H9 (cell line): ENCODE results near the gene PRSS50. TPM values are rescaled to one million over a fixed set of nuclear protein-coding genes. Genes with fewer than 3 reads are reported as not detected.
A peak's percentile ranks its signal among the peaks of the same experiment; 100 is the strongest.
"Not testable (repeated sequence)": the region's sequence is repeated elsewhere in the genome, so short reads cannot be mapped to it uniquely, and the experiment has no call there.

Source experiments
- DNase-seq: peaks from one replicate; pipeline ENCODE4 v3.0.0-alpha.2; 2017
- H2AFZ ChIP-seq: one replicate; pipeline ENCODE4 v1.6.1; 2013; ENCODE audit warnings: mild to moderate bottlenecking, low read length, control low read depth, moderate library complexity
- H2AK5ac ChIP-seq: 2 replicates; pipeline ENCODE4 v1.6.1; 2013; ENCODE audit warnings: low read length, control low read depth, mixed read lengths; ENCODE audit not compliant: insufficient read length
- H2BK120ac ChIP-seq: one replicate; pipeline ENCODE4 v1.6.1; 2013; ENCODE audit warnings: low read depth, mild to moderate bottlenecking, low read length, control low read depth, inconsistent platforms; ENCODE audit not compliant: poor library complexity, severe bottlenecking
- H2BK12ac ChIP-seq: 2 replicates; pipeline ENCODE4 v1.6.1; 2013; ENCODE audit warnings: low read length, control low read depth, mixed read lengths, low read depth; ENCODE audit not compliant: insufficient read length
- H2BK15ac ChIP-seq: 2 replicates; pipeline ENCODE4 v1.6.1; 2013; ENCODE audit warnings: low read depth, low read length, control low read depth
- H2BK20ac ChIP-seq: one replicate; pipeline ENCODE4 v1.6.1; 2013; ENCODE audit warnings: low read depth, mild to moderate bottlenecking, low read length, control low read depth, inconsistent platforms; ENCODE audit not compliant: poor library complexity, severe bottlenecking
- H2BK5ac ChIP-seq: 2 replicates; pipeline ENCODE4 v1.6.1; 2013; ENCODE audit warnings: low read length, control low read depth, mixed read lengths; ENCODE audit not compliant: insufficient read length
- H3K14ac ChIP-seq: 2 replicates; pipeline ENCODE4 v1.6.1; 2013; ENCODE audit warnings: low read length, control low read depth; ENCODE audit not compliant: insufficient read depth
- H3K18ac ChIP-seq: 2 replicates; pipeline ENCODE4 v1.6.1; 2013; ENCODE audit warnings: low read depth, mild to moderate bottlenecking, mixed read lengths, low read length, control low read depth; ENCODE audit not compliant: insufficient read length
- H3K23ac ChIP-seq: 2 replicates; pipeline ENCODE4 v1.6.1; 2013; ENCODE audit warnings: low read length, control low read depth, mixed read lengths, low read depth; ENCODE audit not compliant: insufficient read length
- H3K23me2 ChIP-seq: 2 replicates; pipeline ENCODE4 v1.6.1; 2013; ENCODE audit warnings: low read depth, mild to moderate bottlenecking, mixed read lengths, low read length, control low read depth; ENCODE audit not compliant: insufficient read length, poor library complexity, severe bottlenecking
- H3K27ac ChIP-seq: 2 replicates; pipeline ENCODE4 v1.5.1; 2013; ENCODE audit warnings: low read length, control low read depth, mixed read lengths, low read depth; ENCODE audit not compliant: insufficient read length
- H3K27me3 ChIP-seq: 2 replicates; pipeline ENCODE4 v1.6.1; 2013; ENCODE audit warnings: low read length, control low read depth, inconsistent platforms; ENCODE audit not compliant: insufficient read depth
- H3K4ac ChIP-seq: 2 replicates; pipeline ENCODE4 v1.6.1; 2013; ENCODE audit warnings: low read depth, mild to moderate bottlenecking, control low read depth, inconsistent platforms, low read length, moderate library complexity
- H3K4me1 ChIP-seq: 2 replicates; pipeline ENCODE4 v1.6.1; 2013; ENCODE audit warnings: low read length, control low read depth, inconsistent platforms; ENCODE audit not compliant: insufficient read depth
- H3K4me2 ChIP-seq: 2 replicates; pipeline ENCODE4 v1.6.1; 2013; ENCODE audit warnings: low read length, control low read depth, mixed read lengths; ENCODE audit not compliant: insufficient read length, insufficient read depth
- H3K56ac ChIP-seq: 2 replicates; pipeline ENCODE4 v1.6.1; 2013; ENCODE audit warnings: low read depth, mild to moderate bottlenecking, mixed read lengths, low read length, control low read depth; ENCODE audit not compliant: insufficient read length
- H3K79me1 ChIP-seq: 2 replicates; pipeline ENCODE4 v1.6.1; 2013; ENCODE audit warnings: low read depth, mild to moderate bottlenecking, moderate library complexity, low read length, control low read depth, inconsistent platforms; ENCODE audit not compliant: insufficient read depth, poor library complexity, severe bottlenecking
- H3K79me2 ChIP-seq: 2 replicates; pipeline ENCODE4 v1.6.1; 2013; ENCODE audit warnings: low read length, control low read depth, inconsistent platforms; ENCODE audit not compliant: insufficient read depth
- H3K9ac ChIP-seq: 2 replicates; pipeline ENCODE4 v1.6.1; 2013; ENCODE audit warnings: low read length, control low read depth, mixed read lengths; ENCODE audit not compliant: insufficient read length; ENCODE audit errors: extremely low read depth
- H3K9me3 ChIP-seq: one replicate; pipeline ENCODE4 v1.6.1; 2013; ENCODE audit warnings: low read depth, low read length, inconsistent platforms; ENCODE audit not compliant: control insufficient read depth
- H3T11ph ChIP-seq: one replicate; pipeline ENCODE4 v1.6.1; 2013; ENCODE audit warnings: mild to moderate bottlenecking, low read length, control low read depth, inconsistent platforms
- H4K20me1 ChIP-seq: one replicate; pipeline ENCODE4 v1.6.1; 2013; ENCODE audit not compliant: control insufficient read depth, insufficient read length, insufficient read depth
- H4K5ac ChIP-seq: 2 replicates; pipeline ENCODE4 v1.6.1; 2013; ENCODE audit warnings: low read depth, mild to moderate bottlenecking, mixed read lengths, low read length, control low read depth; ENCODE audit not compliant: insufficient read length
- H4K8ac ChIP-seq: replicated peaks from 2 replicates; pipeline ENCODE4 v1.6.1; 2013; ENCODE audit warnings: low read length, control low read depth, mixed read lengths, low read depth; ENCODE audit not compliant: insufficient read length
- H4K91ac ChIP-seq: 2 replicates; pipeline ENCODE4 v1.6.1; 2013; ENCODE audit warnings: low read depth, mild to moderate bottlenecking, moderate library complexity, mixed read lengths, low read length, control low read depth; ENCODE audit not compliant: insufficient read length
- H3K27ac Mint-ChIP-seq, 3 experiments: 2 replicates in 2 of 3; 3 replicates in 1 of 3; pipeline ENCODE4 v1.8.0; 2020 to 2021; ENCODE audit warnings: mixed read lengths in 3 of 3, mild to moderate bottlenecking in 1 of 3, moderate library complexity in 1 of 3
- H3K27me3 Mint-ChIP-seq: 2 replicates; pipeline ENCODE4 v1.8.0; 2021; ENCODE audit warnings: low read depth, mild to moderate bottlenecking, moderate library complexity, mixed read lengths
- H3K36me3 Mint-ChIP-seq, 3 experiments: 2 replicates in 2 of 3; 3 replicates in 1 of 3; pipeline ENCODE4 v1.8.0; 2020 to 2021; ENCODE audit warnings: low read depth in 3 of 3, mixed read lengths in 3 of 3; ENCODE audit not compliant: insufficient read depth in 1 of 3
- H3K4me1 Mint-ChIP-seq, 2 experiments: 2 replicates each; pipeline ENCODE4 v1.8.0; 2020; ENCODE audit warnings: mixed read lengths in 2 of 2
- H3K4me3 Mint-ChIP-seq, 2 experiments: 2 replicates in 1 of 2; 3 replicates in 1 of 2; pipeline ENCODE4 v1.8.0; 2020 to 2021; ENCODE audit warnings: mild to moderate bottlenecking in 2 of 2, mixed read lengths in 2 of 2, moderate library complexity in 1 of 2
- H3K9me3 Mint-ChIP-seq, 2 experiments: 2 replicates in 1 of 2; 3 replicates in 1 of 2; pipeline ENCODE4 v1.8.0; 2020; ENCODE audit warnings: mild to moderate bottlenecking in 2 of 2, mixed read lengths in 2 of 2, moderate library complexity in 1 of 2
- WGBS: extraction: QIAGEN DNeasy Blood & Tissue Kit; methylation state at CpG from one replicate; pipeline ENCODE4 v1.1.7; 2013; ENCODE audit warnings: missing lambda C conversion rate, low lambda C conversion rate, mixed read lengths; ENCODE audit not compliant: insufficient read length; ENCODE audit errors: extremely low coverage; 5-methylcytosine and 5-hydroxymethylcytosine counted together
- total RNA-seq: library from RNA; stranded (reverse); gene quantifications from 2 replicates; pipeline ENCODE4 v1.2.1, GENCODE V29; 2021
- TF ChIP-seq, protein P1 (sequence below): fragments of 200-600 bp; sonication (generic); conservative IDR thresholded peaks from 3 replicates; pipeline ENCODE4 v1.8.0; 2021; ENCODE audit warnings: antibody characterized with exemption, mild to moderate bottlenecking

The PRSS50 gene
- total RNA-seq, 1 experiment from 2014 or later, result 0.24 TPM

DNA sequence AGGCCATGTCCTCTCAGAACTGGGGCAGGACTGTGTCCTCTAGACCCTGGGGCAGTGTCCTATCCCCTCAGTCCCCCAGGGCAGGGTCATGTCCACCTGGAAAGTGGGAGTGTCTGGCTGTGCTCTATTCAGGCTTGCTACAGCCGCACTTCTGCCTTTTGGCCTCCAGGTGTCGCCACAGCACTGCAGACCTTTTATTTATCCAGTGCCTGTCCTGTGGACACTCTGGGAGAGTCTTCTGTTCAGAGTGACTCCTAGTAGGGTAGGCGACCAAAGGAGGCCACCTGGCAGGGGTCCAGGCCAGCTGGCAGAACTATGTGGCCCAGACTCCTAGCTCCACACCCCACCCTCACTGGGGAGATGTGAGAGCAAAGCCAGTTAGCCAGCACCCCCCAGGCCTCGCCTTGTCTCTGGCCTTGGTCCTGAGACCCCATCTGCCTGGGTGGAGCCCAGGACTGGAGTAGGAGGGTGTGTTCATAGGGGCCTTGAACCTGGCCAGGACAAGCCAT lies 12.6 kb downstream of the PRSS50 start:
- WGBS, result no CpG with 5 or more reads among the region's 4 CpGs

DNA sequence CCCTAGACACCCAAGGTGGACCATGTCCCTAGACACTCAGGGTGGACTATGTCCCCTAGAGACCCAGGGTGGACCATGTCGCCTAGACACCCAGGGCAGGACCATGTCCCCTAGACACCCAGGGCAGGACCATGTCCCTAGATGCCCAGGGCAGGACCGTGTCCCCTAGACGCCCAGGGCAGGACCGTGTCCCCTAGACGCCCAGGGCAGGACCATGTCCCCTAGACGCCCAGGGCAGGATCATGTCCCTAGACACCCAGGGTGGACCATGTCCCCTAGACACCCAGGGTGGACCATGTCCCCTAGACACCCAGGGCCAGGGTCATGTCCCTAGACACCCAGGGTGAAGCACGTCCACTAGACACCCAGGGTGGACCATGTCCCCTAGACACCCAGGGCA lies 13.3 kb downstream of the PRSS50 start:
- H3K79me1 ChIP-seq, DNase-seq, H2BK20ac ChIP-seq, H3K9me3 ChIP-seq, H2BK15ac ChIP-seq, H2AK5ac ChIP-seq, H3K18ac ChIP-seq, H3K56ac ChIP-seq, H3K23ac ChIP-seq, H2BK120ac ChIP-seq, H3K14ac ChIP-seq, H3K4me1 ChIP-seq, H3K27ac ChIP-seq, H4K5ac ChIP-seq, H3K4me2 ChIP-seq, H3K9ac ChIP-seq, H3T11ph ChIP-seq, H3K36me3 Mint-ChIP-seq, H3K27me3 ChIP-seq, H3K23me2 ChIP-seq, H3K9me3 Mint-ChIP-seq, H4K8ac ChIP-seq, H3K4me3 Mint-ChIP-seq, H2BK5ac ChIP-seq, H4K20me1 ChIP-seq, H2AFZ ChIP-seq, H3K27ac Mint-ChIP-seq, H3K4ac ChIP-seq, H3K79me2 ChIP-seq, H4K91ac ChIP-seq, H2BK12ac ChIP-seq: not testable (repeated sequence)
- peaks cover 20% of the 10 kb centered on the region in 2 experiments for H3K4me1 Mint-ChIP-seq
- no CpG with 5 or more reads among the region's 7 CpGs for WGBS
- peaks cover 37% of the 10 kb centered on the region for H3K27me3 Mint-ChIP-seq

More for the DNA sequence above, 12.6 kb downstream of the PRSS50 start:
- Histone ChIP-seq H3K56ac (no peak overlapping the region), H3T11ph (no peak overlapping the region), H2BK120ac (no peak overlapping the region), H4K5ac (no peak overlapping the region), H3K23ac (no peak overlapping the region), H3K4me2 (no peak overlapping the region), H3K4ac (no peak overlapping the region), H4K20me1 (no peaks in the 10 kb centered on the region), H3K79me1 (no peaks in the 10 kb centered on the region), H3K9ac (no peak overlapping the region), H3K23me2 (peaks cover 5% of the 10 kb centered on the region), H2BK12ac (no peak overlapping the region), H3K4me1 (no peaks in the 10 kb centered on the region), H4K91ac (no peak overlapping the region), H2AFZ (no peak overlapping the region), H2AK5ac (no peak overlapping the region), H3K27me3 (peaks cover 6% of the 10 kb centered on the region; the same call in 1 of the 2 replicates), H3K27ac (no peak overlapping the region), H3K18ac (no peak overlapping the region), H2BK20ac (no peak overlapping the region), H4K8ac (no peak overlapping the region), H3K14ac (no peak overlapping the region), H2BK5ac (no peak overlapping the region), H3K79me2 (no peaks in the 10 kb centered on the region), H2BK15ac (no peak overlapping the region), H3K9me3 (no peaks in the 10 kb centered on the region)
- H3K27me3 Mint-ChIP-seq, result peaks cover 33% of the 10 kb centered on the region
- TF ChIP-seq, protein P1, sequence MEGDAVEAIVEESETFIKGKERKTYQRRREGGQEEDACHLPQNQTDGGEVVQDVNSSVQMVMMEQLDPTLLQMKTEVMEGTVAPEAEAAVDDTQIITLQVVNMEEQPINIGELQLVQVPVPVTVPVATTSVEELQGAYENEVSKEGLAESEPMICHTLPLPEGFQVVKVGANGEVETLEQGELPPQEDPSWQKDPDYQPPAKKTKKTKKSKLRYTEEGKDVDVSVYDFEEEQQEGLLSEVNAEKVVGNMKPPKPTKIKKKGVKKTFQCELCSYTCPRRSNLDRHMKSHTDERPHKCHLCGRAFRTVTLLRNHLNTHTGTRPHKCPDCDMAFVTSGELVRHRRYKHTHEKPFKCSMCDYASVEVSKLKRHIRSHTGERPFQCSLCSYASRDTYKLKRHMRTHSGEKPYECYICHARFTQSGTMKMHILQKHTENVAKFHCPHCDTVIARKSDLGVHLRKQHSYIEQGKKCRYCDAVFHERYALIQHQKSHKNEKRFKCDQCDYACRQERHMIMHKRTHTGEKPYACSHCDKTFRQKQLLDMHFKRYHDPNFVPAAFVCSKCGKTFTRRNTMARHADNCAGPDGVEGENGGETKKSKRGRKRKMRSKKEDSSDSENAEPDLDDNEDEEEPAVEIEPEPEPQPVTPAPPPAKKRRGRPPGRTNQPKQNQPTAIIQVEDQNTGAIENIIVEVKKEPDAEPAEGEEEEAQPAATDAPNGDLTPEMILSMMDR, result peak; percentile 99
- no peak overlapping the region for H3K4me3 Mint-ChIP-seq
- H3K4me1 Mint-ChIP-seq, result peaks cover 20% of the 10 kb centered on the region in 2 experiments
- peak; percentile 84 for DNase-seq
- H3K36me3 Mint-ChIP-seq, result no peaks in the 10 kb centered on the region
- H3K9me3 Mint-ChIP-seq, result no peaks in the 10 kb centered on the region
- no peak overlapping the region for H3K27ac Mint-ChIP-seq
